HEK293 (cell line): Measurements from ENCODE around the gene DENND1A.

Source experiments
- BCL11A ChIP-seq: fragments of 450-650 bp; formaldehyde crosslinking; IDR thresholded peaks from 2 replicates; pipeline ENCODE4 v1.5.1; 2016; ENCODE audit warnings: low read depth, missing biosample characterization, missing genetic modification characterization
- HOXD13 ChIP-seq: sonication (generic); formaldehyde crosslinking; IDR thresholded peaks from 2 replicates; pipeline ENCODE4 v1.8.0; 2022; ENCODE audit warnings: missing genetic modification reagents, borderline replicate concordance
- KLF9 ChIP-seq: fragments of 450-650 bp; formaldehyde crosslinking; IDR thresholded peaks from 2 replicates; pipeline ENCODE4 v1.5.1; 2016; ENCODE audit warnings: missing biosample characterization, missing genetic modification characterization, low read depth
- MZF1 ChIP-seq: fragments of 450-650 bp; formaldehyde crosslinking; IDR thresholded peaks from 2 replicates; pipeline ENCODE4 v1.5.1; 2017; ENCODE audit warnings: missing biosample characterization, missing genetic modification characterization, borderline replicate concordance
- SCRT1 ChIP-seq: fragments of 450-650 bp; formaldehyde crosslinking; IDR thresholded peaks from 2 replicates; pipeline ENCODE4 v1.5.1; 2016; ENCODE audit warnings: missing biosample characterization, missing genetic modification characterization, borderline replicate concordance
- SP7 ChIP-seq: fragments of 450-650 bp; formaldehyde crosslinking; IDR thresholded peaks from 2 replicates; pipeline ENCODE4 v1.5.1; 2016; ENCODE audit warnings: missing biosample characterization, missing genetic modification characterization
- ZBTB17 ChIP-seq: fragments of 450-650 bp; formaldehyde crosslinking; IDR thresholded peaks from 2 replicates; pipeline ENCODE4 v1.5.1; 2016; ENCODE audit warnings: missing biosample characterization, missing genetic modification characterization
- ZEB2 ChIP-seq: fragments of 450-650 bp; formaldehyde crosslinking; IDR thresholded peaks from 2 replicates; pipeline ENCODE4 v1.5.1; 2016; ENCODE audit warnings: missing biosample characterization, missing genetic modification characterization
- ZFP69B ChIP-seq: fragments of 450-650 bp; formaldehyde crosslinking; IDR thresholded peaks from 2 replicates; pipeline ENCODE4 v1.5.1; 2016; ENCODE audit warnings: missing biosample characterization, missing genetic modification characterization
- ZNF2 ChIP-seq: fragments of 450-650 bp; formaldehyde crosslinking; IDR thresholded peaks from 2 replicates; pipeline ENCODE4 v1.5.1; 2016; ENCODE audit warnings: missing biosample characterization, missing genetic modification characterization
- ZNF239 ChIP-seq: fragments of 450-650 bp; formaldehyde crosslinking; IDR thresholded peaks from 2 replicates; pipeline ENCODE4 v1.5.1; 2016; ENCODE audit warnings: missing biosample characterization, missing genetic modification characterization
- ZNF24 ChIP-seq: fragments of 450-650 bp; formaldehyde crosslinking; IDR thresholded peaks from 2 replicates; pipeline ENCODE4 v1.5.1; 2016; ENCODE audit warnings: missing biosample characterization, missing genetic modification characterization
- ZNF248 ChIP-seq: fragments of 450-650 bp; formaldehyde crosslinking; IDR thresholded peaks from 2 replicates; pipeline ENCODE4 v1.5.1; 2017; ENCODE audit warnings: missing biosample characterization, missing genetic modification characterization
- ZNF266 ChIP-seq: fragments of 450-650 bp; formaldehyde crosslinking; IDR thresholded peaks from 2 replicates; pipeline ENCODE4 v1.5.1; 2016; ENCODE audit warnings: missing biosample characterization, missing genetic modification characterization, low read depth
- ZNF350 ChIP-seq: fragments of 450-650 bp; formaldehyde crosslinking; IDR thresholded peaks from 2 replicates; pipeline ENCODE4 v1.5.0; 2017; ENCODE audit warnings: missing biosample characterization, mild to moderate bottlenecking, missing genetic modification characterization
- ZNF391 ChIP-seq: fragments of 450-650 bp; formaldehyde crosslinking; IDR thresholded peaks from 2 replicates; pipeline ENCODE4 v1.5.1; 2016; ENCODE audit warnings: low read depth, missing biosample characterization, missing genetic modification characterization, borderline replicate concordance
- ZNF394 ChIP-seq: fragments of 450-650 bp; formaldehyde crosslinking; IDR thresholded peaks from 2 replicates; pipeline ENCODE4 v1.5.1; 2016; ENCODE audit warnings: missing biosample characterization, missing genetic modification characterization, mild to moderate bottlenecking, moderate library complexity, borderline replicate concordance
- ZNF561 ChIP-seq: fragments of 450-650 bp; IDR thresholded peaks from 2 replicates; pipeline ENCODE4 v1.5.1; 2018; ENCODE audit warnings: missing biosample characterization, missing genetic modification characterization, borderline replicate concordance
- ZNF654 ChIP-seq: fragments of 450-650 bp; formaldehyde crosslinking; IDR thresholded peaks from 2 replicates; pipeline ENCODE4 v1.5.1; 2016; ENCODE audit warnings: low read depth, missing biosample characterization, missing genetic modification characterization
- ZSCAN16 ChIP-seq: fragments of 450-650 bp; formaldehyde crosslinking; IDR thresholded peaks from 2 replicates; pipeline ENCODE4 v1.5.1; 2016; ENCODE audit warnings: missing biosample characterization, missing genetic modification characterization
- TF ChIP-seq, protein P1 (sequence below): fragments of 450-650 bp; formaldehyde crosslinking; IDR thresholded peaks from 2 replicates; pipeline ENCODE4 v1.5.1; 2016; ENCODE audit warnings: missing biosample characterization, missing genetic modification characterization
- TF ChIP-seq, protein P2 (sequence below): fragments of 450-650 bp; formaldehyde crosslinking; IDR thresholded peaks from 2 replicates; pipeline ENCODE4 v1.5.1; 2016; ENCODE audit warnings: missing biosample characterization, missing genetic modification characterization
- TF ChIP-seq, protein P3 (sequence below): fragments of 450-650 bp; formaldehyde crosslinking; IDR thresholded peaks from 2 replicates; pipeline ENCODE4 v1.5.1; 2016; ENCODE audit warnings: missing biosample characterization, missing genetic modification characterization
- TF ChIP-seq, protein P4 (sequence below): fragments of 450-650 bp; formaldehyde crosslinking; IDR thresholded peaks from 2 replicates; pipeline ENCODE4 v1.5.1; 2016; ENCODE audit warnings: missing biosample characterization, missing genetic modification characterization

The DENND1A gene

DNA sequence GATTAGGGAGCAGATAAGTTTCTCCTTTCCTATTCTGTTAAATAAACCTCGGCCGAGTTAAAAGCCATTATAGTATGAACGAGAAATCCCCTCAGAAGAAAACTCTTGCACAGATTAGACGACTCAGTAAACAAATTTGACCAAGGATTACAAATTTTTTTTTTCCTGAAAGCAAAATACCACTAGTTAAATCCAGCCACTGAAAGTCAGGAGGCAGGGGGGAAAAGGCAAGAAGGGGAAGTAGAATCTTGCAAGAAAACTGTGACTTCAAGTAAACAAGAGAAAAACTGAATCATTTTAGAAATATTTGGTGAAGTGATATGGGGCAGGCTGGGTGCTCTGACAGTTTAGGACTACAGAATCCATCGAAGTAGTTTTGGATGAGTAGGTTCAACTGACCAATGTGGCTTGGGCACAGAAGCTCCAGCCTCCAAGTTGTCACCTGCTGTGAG is 251.0 kb downstream of the DENND1A start (continued):
- no peak for TF ChIP-seq BCL11A (tag by site-specific recombination)
- TF ChIP-seq ZNF239: no peak
- TF ChIP-seq ZFP69B (tag by site-specific recombination): 0 out of 2 replicates have a peak, but pooled peaks have one; percentile 3
- TF ChIP-seq, protein P1, sequence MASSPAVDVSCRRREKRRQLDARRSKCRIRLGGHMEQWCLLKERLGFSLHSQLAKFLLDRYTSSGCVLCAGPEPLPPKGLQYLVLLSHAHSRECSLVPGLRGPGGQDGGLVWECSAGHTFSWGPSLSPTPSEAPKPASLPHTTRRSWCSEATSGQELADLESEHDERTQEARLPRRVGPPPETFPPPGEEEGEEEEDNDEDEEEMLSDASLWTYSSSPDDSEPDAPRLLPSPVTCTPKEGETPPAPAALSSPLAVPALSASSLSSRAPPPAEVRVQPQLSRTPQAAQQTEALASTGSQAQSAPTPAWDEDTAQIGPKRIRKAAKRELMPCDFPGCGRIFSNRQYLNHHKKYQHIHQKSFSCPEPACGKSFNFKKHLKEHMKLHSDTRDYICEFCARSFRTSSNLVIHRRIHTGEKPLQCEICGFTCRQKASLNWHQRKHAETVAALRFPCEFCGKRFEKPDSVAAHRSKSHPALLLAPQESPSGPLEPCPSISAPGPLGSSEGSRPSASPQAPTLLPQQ (tag by site-specific recombination): 0 out of 2 replicates have a peak, but pooled peaks have one; percentile 3
- no peak for TF ChIP-seq HOXD13
- TF ChIP-seq KLF9: no peak
- 0 out of 2 replicates have a peak, but pooled peaks have one; percentile 2 for TF ChIP-seq ZNF561 (tag by site-specific recombination)
- TF ChIP-seq MZF1 (tag by site-specific recombination): peak; percentile 13; the same call in 1 of the 2 replicates
- TF ChIP-seq, protein P2, sequence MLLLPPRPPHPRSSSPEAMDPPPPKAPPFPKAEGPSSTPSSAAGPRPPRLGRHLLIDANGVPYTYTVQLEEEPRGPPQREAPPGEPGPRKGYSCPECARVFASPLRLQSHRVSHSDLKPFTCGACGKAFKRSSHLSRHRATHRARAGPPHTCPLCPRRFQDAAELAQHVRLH (tag by site-specific recombination): 0 out of 2 replicates have a peak, but pooled peaks have one; percentile 0
- TF ChIP-seq ZSCAN16 (tag by site-specific recombination): 0 out of 2 replicates have a peak, but pooled peaks have one; percentile 5
- TF ChIP-seq ZNF654: 0 out of 2 replicates have a peak, but pooled peaks have one; percentile 2
- TF ChIP-seq, protein P3, sequence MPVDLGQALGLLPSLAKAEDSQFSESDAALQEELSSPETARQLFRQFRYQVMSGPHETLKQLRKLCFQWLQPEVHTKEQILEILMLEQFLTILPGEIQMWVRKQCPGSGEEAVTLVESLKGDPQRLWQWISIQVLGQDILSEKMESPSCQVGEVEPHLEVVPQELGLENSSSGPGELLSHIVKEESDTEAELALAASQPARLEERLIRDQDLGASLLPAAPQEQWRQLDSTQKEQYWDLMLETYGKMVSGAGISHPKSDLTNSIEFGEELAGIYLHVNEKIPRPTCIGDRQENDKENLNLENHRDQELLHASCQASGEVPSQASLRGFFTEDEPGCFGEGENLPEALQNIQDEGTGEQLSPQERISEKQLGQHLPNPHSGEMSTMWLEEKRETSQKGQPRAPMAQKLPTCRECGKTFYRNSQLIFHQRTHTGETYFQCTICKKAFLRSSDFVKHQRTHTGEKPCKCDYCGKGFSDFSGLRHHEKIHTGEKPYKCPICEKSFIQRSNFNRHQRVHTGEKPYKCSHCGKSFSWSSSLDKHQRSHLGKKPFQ (tag by site-specific recombination): 0 out of 2 replicates have a peak, but pooled peaks have one; percentile 47
- no peak for TF ChIP-seq SP7 (tag by site-specific recombination)
- 0 out of 2 replicates have a peak, but pooled peaks have one; percentile 7 for TF ChIP-seq SCRT1 (tag by site-specific recombination)
- peak; percentile 4; the same call in 1 of the 2 replicates for TF ChIP-seq ZNF24
- no peak for TF ChIP-seq ZNF266
- no peak for TF ChIP-seq ZNF391 (tag by site-specific recombination)
- 0 out of 2 replicates have a peak, but pooled peaks have one; percentile 5 for TF ChIP-seq ZEB2 (tag by site-specific recombination)
- no peak for TF ChIP-seq ZNF2 (tag by site-specific recombination)
- 0 out of 2 replicates have a peak, but pooled peaks have one; percentile 4 for TF ChIP-seq ZNF394
- TF ChIP-seq ZNF350: no peak
- TF ChIP-seq, protein P4, sequence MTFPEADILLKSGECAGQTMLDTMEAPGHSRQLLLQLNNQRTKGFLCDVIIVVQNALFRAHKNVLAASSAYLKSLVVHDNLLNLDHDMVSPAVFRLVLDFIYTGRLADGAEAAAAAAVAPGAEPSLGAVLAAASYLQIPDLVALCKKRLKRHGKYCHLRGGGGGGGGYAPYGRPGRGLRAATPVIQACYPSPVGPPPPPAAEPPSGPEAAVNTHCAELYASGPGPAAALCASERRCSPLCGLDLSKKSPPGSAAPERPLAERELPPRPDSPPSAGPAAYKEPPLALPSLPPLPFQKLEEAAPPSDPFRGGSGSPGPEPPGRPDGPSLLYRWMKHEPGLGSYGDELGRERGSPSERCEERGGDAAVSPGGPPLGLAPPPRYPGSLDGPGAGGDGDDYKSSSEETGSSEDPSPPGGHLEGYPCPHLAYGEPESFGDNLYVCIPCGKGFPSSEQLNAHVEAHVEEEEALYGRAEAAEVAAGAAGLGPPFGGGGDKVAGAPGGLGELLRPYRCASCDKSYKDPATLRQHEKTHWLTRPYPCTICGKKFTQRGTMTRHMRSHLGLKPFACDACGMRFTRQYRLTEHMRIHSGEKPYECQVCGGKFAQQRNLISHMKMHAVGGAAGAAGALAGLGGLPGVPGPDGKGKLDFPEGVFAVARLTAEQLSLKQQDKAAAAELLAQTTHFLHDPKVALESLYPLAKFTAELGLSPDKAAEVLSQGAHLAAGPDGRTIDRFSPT: no peak
- TF ChIP-seq ZBTB17: 0 out of 2 replicates have a peak, but pooled peaks have one; percentile 8
- TF ChIP-seq ZNF248 (tag by site-specific recombination): no peak
